K562 (cell line): Measurements from ENCODE around the gene PI4K2B. TPM values are rescaled to one million over a fixed set of nuclear protein-coding genes. Genes with fewer than 3 reads are reported as not detected.

Experiments used
- ETV6 ChIP-seq, 3 experiments: fragments of 150-350 bp in 1 of 3; sonication (generic) in 1 of 3; formaldehyde crosslinking in 1 of 3; IDR thresholded peaks; 2 replicates each; pipeline versions ENCODE4 v1.6.1 to v1.8.0; 2014 to 2022; ENCODE audit warnings: borderline replicate concordance in 2 of 3, low read depth in 2 of 3, antibody characterized with exemption in 1 of 3, low read length in 1 of 3, mild to moderate bottlenecking in 1 of 3, missing genetic modification reagents in 1 of 3
- FOXA1 ChIP-seq: fragments of 450-650 bp; IDR thresholded peaks from 2 replicates; pipeline ENCODE4 v1.6.1; 2016; ENCODE audit warnings: mild to moderate bottlenecking, borderline replicate concordance
- MEF2A ChIP-seq: IDR thresholded peaks from 2 replicates; pipeline ENCODE4 v1.6.1; 2011; ENCODE audit warnings: low read depth, mild to moderate bottlenecking, low read length, moderate library complexity; ENCODE audit not compliant: control insufficient read depth
- MIER1 ChIP-seq: fragments of 450-650 bp; IDR thresholded peaks from 2 replicates; pipeline ENCODE4 v1.6.1; 2016; ENCODE audit warnings: antibody characterized with exemption, mild to moderate bottlenecking, low read depth
- MYNN ChIP-seq, 2 experiments: sonication (generic); formaldehyde crosslinking in 1 of 2; IDR thresholded peaks; 2 replicates each; pipeline versions ENCODE4 v1.5.0 to v1.6.1; 2016 to 2020; ENCODE audit warnings: antibody characterized with exemption in 1 of 2, missing genetic modification reagents in 1 of 2
- PHF20 ChIP-seq: fragments of 450-650 bp; IDR thresholded peaks from 2 replicates; pipeline ENCODE4 v1.6.1; 2018; ENCODE audit not compliant: partially characterized antibody
- POLR2H ChIP-seq: IDR thresholded peaks from 2 replicates; pipeline ENCODE4 v1.6.1; 2016; ENCODE audit warnings: missing genetic modification characterization, low read depth, mild to moderate bottlenecking, control low read depth, missing compliant biosample characterization, moderate library complexity
- TRIM24 ChIP-seq, 2 experiments: fragments of 450-650 bp; IDR thresholded peaks; 2 replicates each; pipeline ENCODE4 v1.6.1; 2016
- TSC22D4 ChIP-seq: fragments of 450-650 bp; IDR thresholded peaks from 2 replicates; pipeline ENCODE4 v1.6.1; 2016; ENCODE audit warnings: missing genetic modification characterization, missing biosample characterization, control low read depth
- ZC3H8 ChIP-seq: fragments of 450-650 bp; IDR thresholded peaks from 2 replicates; pipeline ENCODE4 v1.6.1; 2017
- ZNF146 ChIP-seq: IDR thresholded peaks from one replicate; pipeline ENCODE4 v1.6.1; 2018; ENCODE audit warnings: missing compliant biosample characterization; ENCODE audit not compliant: unreplicated experiment
- ZNF174 ChIP-seq: fragments of 250-450 bp; sonication (Bioruptor Pico); IDR thresholded peaks from 2 replicates; pipeline ENCODE4 v1.4.0; 2020; ENCODE audit warnings: mild to moderate bottlenecking
- ZNF274 ChIP-seq: IDR thresholded peaks from 2 replicates; pipeline ENCODE4 v1.6.1; 2011; ENCODE audit warnings: low read depth, mild to moderate bottlenecking, low read length, moderate library complexity, borderline replicate concordance
- ZNF699 ChIP-seq: fragments of 250-450 bp; sonication (Bioruptor Pico); IDR thresholded peaks from 2 replicates; pipeline ENCODE4 v1.8.0; 2021; ENCODE audit warnings: mild to moderate bottlenecking, moderate library complexity; ENCODE audit not compliant: insufficient replicate concordance
- ZNF75A ChIP-seq: fragments of 450-650 bp; formaldehyde crosslinking; IDR thresholded peaks from 2 replicates; pipeline ENCODE4 v1.4.0; 2020; ENCODE audit warnings: mild to moderate bottlenecking
- polyA plus RNA-seq, 8 experiments: library from polyadenylated mRNA; depleted of rRNA in 4 of 8; stranded (reverse) in 5 of 8; unstranded in 3 of 8; fragments of >200 nt; fragmentation: Nextera tagmentation in 2 of 8; fragmentation: Illumina TruSeq in 1 of 8; extraction: Ambion mirVana in 2 of 8; extraction: Trizol in 1 of 8; gene quantifications; 2 replicates each; pipeline versions ENCODE4 v1.2.1 to v1.2.3, GENCODE V29; 2011 to 2014; ENCODE audit warnings: inconsistent platforms in 1 of 8, missing spikeins in 1 of 8
- total RNA-seq, 7 experiments: library from RNA; depleted of rRNA in 6 of 7; stranded (reverse); fragments of >200 nt in 6 of 7; fragmentation: Illumina TruSeq in 2 of 7; extraction: Trizol in 2 of 7; gene quantifications; 2 replicates each; pipeline versions ENCODE4 v1.2.1 to v1.2.3, GENCODE V29; 2011 to 2021; ENCODE audit warnings: low replicate concordance in 1 of 7
- TF ChIP-seq, protein P1 (sequence below): sonication (generic); formaldehyde crosslinking; IDR thresholded peaks from 2 replicates; pipeline ENCODE4 v1.8.0; 2022; ENCODE audit warnings: missing genetic modification reagents, mild to moderate bottlenecking, moderate library complexity, borderline replicate concordance
- TF ChIP-seq, protein P2 (sequence below): IDR thresholded peaks from 2 replicates; pipeline ENCODE4 v1.6.1; 2011; ENCODE audit not compliant: insufficient read length; ENCODE audit errors: extremely low read depth
- TF ChIP-seq, protein P3 (sequence below): fragments of 450-650 bp; formaldehyde crosslinking; IDR thresholded peaks from 2 replicates; pipeline ENCODE4 v1.4.0; 2022; ENCODE audit warnings: missing genetic modification characterization

PI4K2B gene
- total and polyA plus RNA-seq, 9 of the 15 experiments (the other 6 are each of a cell fraction or from before 2014, with no cell fraction given) = 4.5 to 21.4 (median 16.5) TPM

DNA sequence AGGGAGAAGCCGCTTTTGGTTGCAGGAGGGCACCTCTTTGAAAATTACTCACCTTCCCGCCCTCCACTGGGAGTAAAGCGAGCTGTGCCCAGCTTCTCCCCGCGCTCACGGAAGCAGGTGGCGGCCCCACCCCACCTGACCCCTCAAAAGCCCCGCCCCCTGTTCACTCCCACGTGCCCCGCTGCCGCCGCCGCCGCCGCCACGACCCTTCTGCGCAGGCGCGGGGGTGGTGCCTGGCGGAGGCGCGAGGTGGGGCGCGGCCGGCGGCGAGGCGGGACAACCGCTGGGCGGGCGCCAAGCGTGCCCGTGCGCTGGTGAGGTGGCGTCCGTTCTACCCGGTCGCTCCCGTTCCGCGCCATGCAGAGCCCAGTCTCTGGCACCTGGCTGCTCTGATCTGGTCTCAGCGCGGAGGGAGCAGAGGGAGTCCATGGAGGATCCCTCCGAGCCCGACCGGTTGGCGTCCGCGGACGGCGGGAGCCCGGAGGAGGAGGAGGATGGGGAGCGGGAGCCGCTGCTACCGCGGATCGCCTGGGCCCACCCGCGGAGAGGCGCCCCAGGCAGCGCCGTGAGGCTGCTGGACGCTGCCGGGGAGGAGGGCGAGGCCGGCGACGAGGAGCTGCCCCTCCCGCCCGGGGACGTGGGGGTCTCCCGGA, at the start of gene PI4K2B (continued):
- TF ChIP-seq, protein P1, sequence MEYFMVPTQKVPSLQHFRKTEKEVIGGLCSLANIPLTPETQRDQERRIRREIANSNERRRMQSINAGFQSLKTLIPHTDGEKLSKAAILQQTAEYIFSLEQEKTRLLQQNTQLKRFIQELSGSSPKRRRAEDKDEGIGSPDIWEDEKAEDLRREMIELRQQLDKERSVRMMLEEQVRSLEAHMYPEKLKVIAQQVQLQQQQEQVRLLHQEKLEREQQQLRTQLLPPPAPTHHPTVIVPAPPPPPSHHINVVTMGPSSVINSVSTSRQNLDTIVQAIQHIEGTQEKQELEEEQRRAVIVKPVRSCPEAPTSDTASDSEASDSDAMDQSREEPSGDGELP (CRISPR knock-in tag) = peak; percentile 65
- no peak for TF ChIP-seq ZNF174 (CRISPR knock-in tag)
- TF ChIP-seq MYNN (IDR thresholded peaks at IDR 0.05) = no peak
- no peak for TF ChIP-seq MYNN (CRISPR knock-in tag; IDR thresholded peaks at IDR 0.05)
- no peak for TF ChIP-seq ZNF274
- TF ChIP-seq TRIM24 (IDR thresholded peaks at IDR 0.05) = 0 out of 4 replicates have a peak, but pooled peaks of 1 of the 2 experiments have one; percentile 26
- TF ChIP-seq TSC22D4 (tag) = no peak
- TF ChIP-seq, protein P2, sequence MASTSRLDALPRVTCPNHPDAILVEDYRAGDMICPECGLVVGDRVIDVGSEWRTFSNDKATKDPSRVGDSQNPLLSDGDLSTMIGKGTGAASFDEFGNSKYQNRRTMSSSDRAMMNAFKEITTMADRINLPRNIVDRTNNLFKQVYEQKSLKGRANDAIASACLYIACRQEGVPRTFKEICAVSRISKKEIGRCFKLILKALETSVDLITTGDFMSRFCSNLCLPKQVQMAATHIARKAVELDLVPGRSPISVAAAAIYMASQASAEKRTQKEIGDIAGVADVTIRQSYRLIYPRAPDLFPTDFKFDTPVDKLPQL = no peak
- TF ChIP-seq ETV6 (IDR thresholded peaks at IDR 0.05; ENCODE audit: borderline replicate concordance in 1 of 2, low read depth in 2 of 2, low read length in 1 of 2) = no peak
- TF ChIP-seq ETV6 (CRISPR knock-in tag; IDR thresholded peaks at IDR 0.05; ENCODE audit: borderline replicate concordance) = no peak
- TF ChIP-seq POLR2H (tag) = no peak
- TF ChIP-seq PHF20 = no peak
- TF ChIP-seq ZNF699 (CRISPR knock-in tag) = no peak
- TF ChIP-seq MIER1 = no peak
- TF ChIP-seq MEF2A = no peak
- no peak for TF ChIP-seq ZNF75A (CRISPR knock-in tag)
- no peak for TF ChIP-seq ZC3H8
- TF ChIP-seq FOXA1 = no peak
- TF ChIP-seq, protein P3, sequence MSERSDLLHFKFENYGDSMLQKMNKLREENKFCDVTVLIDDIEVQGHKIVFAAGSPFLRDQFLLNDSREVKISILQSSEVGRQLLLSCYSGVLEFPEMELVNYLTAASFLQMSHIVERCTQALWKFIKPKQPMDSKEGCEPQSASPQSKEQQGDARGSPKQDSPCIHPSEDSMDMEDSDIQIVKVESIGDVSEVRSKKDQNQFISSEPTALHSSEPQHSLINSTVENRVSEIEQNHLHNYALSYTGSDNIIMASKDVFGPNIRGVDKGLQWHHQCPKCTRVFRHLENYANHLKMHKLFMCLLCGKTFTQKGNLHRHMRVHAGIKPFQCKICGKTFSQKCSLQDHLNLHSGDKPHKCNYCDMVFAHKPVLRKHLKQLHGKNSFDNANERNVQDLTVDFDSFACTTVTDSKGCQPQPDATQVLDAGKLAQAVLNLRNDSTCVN = no peak
- TF ChIP-seq ZNF146 (CRISPR knock-in tag) = no peak
